Body of pancreas (tissue), 4 donors: ENCODE results near the gene SPDYE4.

Experiments
- POLR2A ChIP-seq, 3 donors: fragments of 450-650 bp; IDR thresholded peaks; one replicate each; pipeline ENCODE4 v1.6.1; 2016; ENCODE audit warnings: antibody characterized with exemption in 3 of 3, mild to moderate bottlenecking in 2 of 3
- TF ChIP-seq, protein P1 (sequence below), 7 experiments: fragments of 450-650 bp in 4 of 7; fragments of 200-600 bp in 3 of 7; sonication (generic) in 3 of 7; IDR thresholded peaks; one replicate each; pipeline ENCODE4 v1.5.1; 2016 to 2019; ENCODE audit warnings: antibody characterized with exemption in 7 of 7

DNA sequence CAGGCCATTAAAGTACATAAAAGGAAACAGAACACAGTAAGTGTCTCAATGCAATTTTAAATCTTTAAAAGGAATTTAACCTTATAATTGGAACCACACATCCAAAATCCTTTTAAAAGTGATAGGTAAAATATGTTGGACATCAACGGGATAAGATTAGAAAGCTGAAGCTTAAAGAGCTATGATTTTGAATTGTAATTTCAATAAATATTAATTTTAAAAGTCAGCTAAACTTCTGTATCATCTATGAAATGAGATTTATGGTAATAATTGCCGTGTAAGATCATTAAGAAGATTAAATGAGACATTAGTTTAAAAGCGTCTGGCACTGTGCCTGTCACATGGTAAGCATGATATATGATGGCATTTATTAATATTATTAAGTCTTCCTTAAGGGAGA, 45.0 kb downstream of the SPDYE4 start:
- TF ChIP-seq, protein P1, sequence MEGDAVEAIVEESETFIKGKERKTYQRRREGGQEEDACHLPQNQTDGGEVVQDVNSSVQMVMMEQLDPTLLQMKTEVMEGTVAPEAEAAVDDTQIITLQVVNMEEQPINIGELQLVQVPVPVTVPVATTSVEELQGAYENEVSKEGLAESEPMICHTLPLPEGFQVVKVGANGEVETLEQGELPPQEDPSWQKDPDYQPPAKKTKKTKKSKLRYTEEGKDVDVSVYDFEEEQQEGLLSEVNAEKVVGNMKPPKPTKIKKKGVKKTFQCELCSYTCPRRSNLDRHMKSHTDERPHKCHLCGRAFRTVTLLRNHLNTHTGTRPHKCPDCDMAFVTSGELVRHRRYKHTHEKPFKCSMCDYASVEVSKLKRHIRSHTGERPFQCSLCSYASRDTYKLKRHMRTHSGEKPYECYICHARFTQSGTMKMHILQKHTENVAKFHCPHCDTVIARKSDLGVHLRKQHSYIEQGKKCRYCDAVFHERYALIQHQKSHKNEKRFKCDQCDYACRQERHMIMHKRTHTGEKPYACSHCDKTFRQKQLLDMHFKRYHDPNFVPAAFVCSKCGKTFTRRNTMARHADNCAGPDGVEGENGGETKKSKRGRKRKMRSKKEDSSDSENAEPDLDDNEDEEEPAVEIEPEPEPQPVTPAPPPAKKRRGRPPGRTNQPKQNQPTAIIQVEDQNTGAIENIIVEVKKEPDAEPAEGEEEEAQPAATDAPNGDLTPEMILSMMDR (IDR thresholded peaks at IDR 0.05), result no peak
- no peak for TF ChIP-seq POLR2A (IDR thresholded peaks at IDR 0.05)
